Measurements from ENCODE around the gene FOSL1. TPM values are rescaled to one million over a fixed set of nuclear protein-coding genes. Genes with fewer than 3 reads are reported as not detected.

FOSL1 gene
- total and polyA plus RNA-seq, 2 of the 13 experiments (the other 11 are each of a cell fraction or from before 2014, with no cell fraction given), result 4.0 to 4.1 TPM

DNA sequence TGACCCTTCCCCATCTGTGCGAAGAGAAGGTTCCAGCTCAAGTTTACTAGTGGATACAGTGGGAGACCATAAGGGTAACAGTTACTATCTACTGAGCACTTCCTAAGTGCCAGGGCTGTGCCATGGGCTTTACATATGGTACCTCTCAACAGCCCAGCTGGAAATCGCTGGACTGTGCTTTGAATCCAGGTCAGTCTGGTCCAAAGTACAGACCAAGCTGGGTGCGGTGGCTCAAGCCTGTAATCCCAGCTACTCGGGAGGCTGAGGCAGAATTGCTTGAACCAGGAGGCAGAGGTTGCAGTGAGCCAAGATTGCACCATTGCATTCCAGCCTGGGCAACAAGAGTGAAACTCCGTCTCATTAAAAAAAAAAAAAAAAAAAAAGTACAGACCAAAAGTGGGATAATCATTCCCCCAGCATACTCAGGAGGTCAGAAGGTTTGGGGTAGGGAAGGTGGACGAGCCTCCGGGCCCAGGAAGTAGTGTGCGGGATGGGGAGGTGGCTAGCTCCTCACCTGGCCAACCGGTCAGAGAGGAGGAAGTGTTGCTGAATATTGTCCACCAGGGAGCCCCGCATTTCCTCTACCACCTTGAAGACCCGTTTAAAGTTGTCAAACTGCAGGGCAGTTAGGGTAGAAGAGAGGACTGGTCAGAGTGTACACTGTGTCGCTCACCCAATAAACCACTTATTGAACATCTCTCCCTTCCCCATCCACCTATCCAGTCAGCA lies 14.2 kb downstream of the FOSL1 start (continued):
- TF ChIP-seq MYNN (CRISPR knock-in tag; IDR thresholded peaks at IDR 0.05; ENCODE audit: low read depth) (no peak), NBN (conservative IDR thresholded peaks at IDR 0.05) (no peak), TRIM24 (CRISPR knock-in tag; IDR thresholded peaks at IDR 0.05) (no peak)
- TF ChIP-seq, protein P1, sequence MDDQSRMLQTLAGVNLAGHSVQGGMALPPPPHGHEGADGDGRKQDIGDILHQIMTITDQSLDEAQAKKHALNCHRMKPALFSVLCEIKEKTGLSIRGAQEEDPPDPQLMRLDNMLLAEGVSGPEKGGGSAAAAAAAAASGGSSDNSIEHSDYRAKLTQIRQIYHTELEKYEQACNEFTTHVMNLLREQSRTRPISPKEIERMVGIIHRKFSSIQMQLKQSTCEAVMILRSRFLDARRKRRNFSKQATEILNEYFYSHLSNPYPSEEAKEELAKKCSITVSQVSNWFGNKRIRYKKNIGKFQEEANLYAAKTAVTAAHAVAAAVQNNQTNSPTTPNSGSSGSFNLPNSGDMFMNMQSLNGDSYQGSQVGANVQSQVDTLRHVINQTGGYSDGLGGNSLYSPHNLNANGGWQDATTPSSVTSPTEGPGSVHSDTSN (CRISPR knock-in tag; IDR thresholded peaks at IDR 0.05; ENCODE audit: borderline replicate concordance), result no peak
- TF ChIP-seq, protein P2, sequence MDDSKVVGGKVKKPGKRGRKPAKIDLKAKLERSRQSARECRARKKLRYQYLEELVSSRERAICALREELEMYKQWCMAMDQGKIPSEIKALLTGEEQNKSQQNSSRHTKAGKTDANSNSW (CRISPR knock-in tag; IDR thresholded peaks at IDR 0.05; ENCODE audit: borderline replicate concordance), result no peak

DNA sequence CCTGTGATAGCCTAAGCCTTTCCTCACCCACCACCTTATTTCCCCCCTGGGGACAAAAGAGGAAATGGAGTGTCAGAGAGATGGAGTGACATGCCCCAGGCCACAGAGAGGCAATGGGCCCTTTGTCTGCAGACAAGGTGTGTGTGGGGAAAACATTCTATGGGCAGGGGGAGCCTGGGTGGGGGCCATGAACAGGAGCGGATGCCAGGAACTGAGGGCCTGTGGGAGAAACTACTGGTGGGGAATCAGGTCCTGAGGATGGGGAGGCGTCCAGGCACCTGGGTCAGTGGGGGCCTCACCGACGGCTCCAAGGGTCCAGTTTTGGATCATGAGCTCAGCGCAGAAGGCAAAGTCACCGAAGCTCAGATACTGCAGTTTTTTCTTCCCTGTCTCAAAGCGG lies 15.0 kb downstream of the FOSL1 start:
- no peaks in the 10 kb centered on the region; a peak in 1 of 5 replicates for H3K27me3 ChIP-seq (ENCODE audit: control insufficient read depth in 1 of 2, insufficient read depth in 2 of 2, low read length in 2 of 2)
- no peaks in the 10 kb centered on the region for H4K20me1 ChIP-seq (ENCODE audit: insufficient read depth, low read length)
- intact Hi-C loops (cut with micrococcal nuclease; ENCODE audit: unreplicated experiment), result loop anchor here (5.0 kb wide), 1 partner anchor 47 kb away; no protein-coding TSS in a partner anchor
- in situ Hi-C loops (cut with HindIII; ENCODE audit: extremely low pct_ligation_motif_present, low pct_unique_long_range_greater_than_20kb), result no loop called here
- CTCF ChIA-PET (ENCODE audit: low intra/inter-chr PET ratio, low total read pairs), result interaction anchor here (0.9 to 2.9 kb wide), 12 partner anchors 8 to 179 kb away, joined by 3 to 77 read pairs (median 5); partner anchors contain the start of genes FOSL1, KAT5 and MUS81
- no peaks in the 10 kb centered on the region for H3K79me2 ChIP-seq (ENCODE audit: insufficient read depth, low read length)
- POLR2A ChIA-PET, result interaction anchor here (0.6 to 1.7 kb wide), 7 partner anchors 11 to 141 kb away, joined by 3 to 11 read pairs (median 3); partner anchors contain the start of genes CFL1, FOSL1 and MUS81
- peaks cover 54% of the 10 kb centered on the region for H3K4me1 ChIP-seq (ENCODE audit: insufficient read depth, low read length)
- ATAC-seq (no peak), DNase-seq (ENCODE audit: low spot score) (no peak), FAIRE-seq (no peak)
- no peak overlapping the region for H3K9ac ChIP-seq (ENCODE audit: insufficient read depth, low read depth, low read length)
- no peaks in the 10 kb centered on the region for H3K9me3 ChIP-seq (ENCODE audit: low read length)
- no peak overlapping the region for H2AFZ ChIP-seq (ENCODE audit: low read length)
- BruUV-seq (replicated peaks), result no TSS peak
- H3K4me2 ChIP-seq (ENCODE audit: low read depth, low read length), result no peak overlapping the region
- H3K27ac ChIP-seq (ENCODE audit: extremely low read length, insufficient read depth, low read length), result no peak overlapping the region
- 95% methylated on average over 7 of the region's 7 CpGs for WGBS (ENCODE audit: low lambda C conversion rate)
- H3K36me3 ChIP-seq (replicated peaks in 1 of 2; ENCODE audit: control insufficient read depth in 1 of 2, insufficient read depth in 2 of 2, low read length in 2 of 2), result peaks cover 4 to 19% of the 10 kb centered on the region in 2 experiments; a peak in 4 of 5 replicates
- H3K4me3 ChIP-seq (replicated peaks in 1 of 3; ENCODE audit: insufficient read depth in 1 of 3, low read depth in 2 of 3, low read length in 3 of 3), result no peak overlapping the region
- TF ChIP-seq, protein P3, sequence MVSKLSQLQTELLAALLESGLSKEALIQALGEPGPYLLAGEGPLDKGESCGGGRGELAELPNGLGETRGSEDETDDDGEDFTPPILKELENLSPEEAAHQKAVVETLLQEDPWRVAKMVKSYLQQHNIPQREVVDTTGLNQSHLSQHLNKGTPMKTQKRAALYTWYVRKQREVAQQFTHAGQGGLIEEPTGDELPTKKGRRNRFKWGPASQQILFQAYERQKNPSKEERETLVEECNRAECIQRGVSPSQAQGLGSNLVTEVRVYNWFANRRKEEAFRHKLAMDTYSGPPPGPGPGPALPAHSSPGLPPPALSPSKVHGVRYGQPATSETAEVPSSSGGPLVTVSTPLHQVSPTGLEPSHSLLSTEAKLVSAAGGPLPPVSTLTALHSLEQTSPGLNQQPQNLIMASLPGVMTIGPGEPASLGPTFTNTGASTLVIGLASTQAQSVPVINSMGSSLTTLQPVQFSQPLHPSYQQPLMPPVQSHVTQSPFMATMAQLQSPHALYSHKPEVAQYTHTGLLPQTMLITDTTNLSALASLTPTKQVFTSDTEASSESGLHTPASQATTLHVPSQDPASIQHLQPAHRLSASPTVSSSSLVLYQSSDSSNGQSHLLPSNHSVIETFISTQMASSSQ (IDR thresholded peaks at IDR 0.05; ENCODE audit: low read depth), result no peak
- TF ChIP-seq, protein P3 (CRISPR knock-in tag; IDR thresholded peaks at IDR 0.05; ENCODE audit: borderline replicate concordance), result no peak
- no peak for TF ChIP-seq ZNF619 (CRISPR knock-in tag; IDR thresholded peaks at IDR 0.05)
- TF ChIP-seq EP300 (IDR thresholded peaks at IDR 0.05; ENCODE audit: low read depth in 2 of 2, low read length in 2 of 2), result no peak
- no peak for TF ChIP-seq EP300 (CRISPR knock-in tag; IDR thresholded peaks at IDR 0.05; ENCODE audit: borderline replicate concordance)
- no peak for TF ChIP-seq ZNF431 (CRISPR knock-in tag; IDR thresholded peaks at IDR 0.05; ENCODE audit: borderline replicate concordance, low read depth)
- no peak for TF ChIP-seq SAFB2 (CRISPR knock-in tag; IDR thresholded peaks at IDR 0.05; ENCODE audit: borderline replicate concordance, low read depth)
- TF ChIP-seq, protein P4, sequence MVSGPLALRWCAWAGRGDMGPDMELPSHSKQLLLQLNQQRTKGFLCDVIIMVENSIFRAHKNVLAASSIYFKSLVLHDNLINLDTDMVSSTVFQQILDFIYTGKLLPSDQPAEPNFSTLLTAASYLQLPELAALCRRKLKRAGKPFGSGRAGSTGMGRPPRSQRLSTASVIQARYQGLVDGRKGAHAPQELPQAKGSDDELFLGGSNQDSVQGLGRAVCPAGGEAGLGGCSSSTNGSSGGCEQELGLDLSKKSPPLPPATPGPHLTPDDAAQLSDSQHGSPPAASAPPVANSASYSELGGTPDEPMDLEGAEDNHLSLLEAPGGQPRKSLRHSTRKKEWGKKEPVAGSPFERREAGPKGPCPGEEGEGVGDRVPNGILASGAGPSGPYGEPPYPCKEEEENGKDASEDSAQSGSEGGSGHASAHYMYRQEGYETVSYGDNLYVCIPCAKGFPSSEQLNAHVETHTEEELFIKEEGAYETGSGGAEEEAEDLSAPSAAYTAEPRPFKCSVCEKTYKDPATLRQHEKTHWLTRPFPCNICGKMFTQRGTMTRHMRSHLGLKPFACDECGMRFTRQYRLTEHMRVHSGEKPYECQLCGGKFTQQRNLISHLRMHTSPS (CRISPR knock-in tag; IDR thresholded peaks at IDR 0.05; ENCODE audit: low read depth), result no peak
- TF ChIP-seq GLI4 (CRISPR knock-in tag; IDR thresholded peaks at IDR 0.05; ENCODE audit: borderline replicate concordance), result no peak
